Rectal smooth muscle tissue (tissue), 1 donor: ENCODE measurements around the gene THOC6.
"Not testable (repeated sequence)": the region's sequence is repeated elsewhere in the genome, so short reads cannot be mapped to it uniquely, and the experiment has no call there.

ENCODE experiments used
- H3K27ac ChIP-seq: one replicate; pipeline ENCODE4 v1.7.0; 2013; ENCODE audit warnings: low read depth, low read length, inconsistent platforms
- H3K27me3 ChIP-seq: one replicate; pipeline ENCODE4 v1.7.0; 2013; ENCODE audit warnings: low read length; ENCODE audit not compliant: control insufficient read depth, insufficient read depth
- H3K36me3 ChIP-seq: one replicate; pipeline ENCODE4 v1.7.0; 2013; ENCODE audit warnings: low read length; ENCODE audit not compliant: control insufficient read depth, insufficient read depth
- H3K4me1 ChIP-seq: one replicate; pipeline ENCODE4 v1.7.0; 2013; ENCODE audit warnings: low read length; ENCODE audit not compliant: control insufficient read depth, insufficient read depth
- H3K4me3 ChIP-seq: one replicate; pipeline ENCODE4 v1.7.0; 2013; ENCODE audit warnings: low read length
- H3K9ac ChIP-seq: one replicate; pipeline ENCODE4 v1.7.0; 2013; ENCODE audit warnings: low read length

Gene THOC6

DNA sequence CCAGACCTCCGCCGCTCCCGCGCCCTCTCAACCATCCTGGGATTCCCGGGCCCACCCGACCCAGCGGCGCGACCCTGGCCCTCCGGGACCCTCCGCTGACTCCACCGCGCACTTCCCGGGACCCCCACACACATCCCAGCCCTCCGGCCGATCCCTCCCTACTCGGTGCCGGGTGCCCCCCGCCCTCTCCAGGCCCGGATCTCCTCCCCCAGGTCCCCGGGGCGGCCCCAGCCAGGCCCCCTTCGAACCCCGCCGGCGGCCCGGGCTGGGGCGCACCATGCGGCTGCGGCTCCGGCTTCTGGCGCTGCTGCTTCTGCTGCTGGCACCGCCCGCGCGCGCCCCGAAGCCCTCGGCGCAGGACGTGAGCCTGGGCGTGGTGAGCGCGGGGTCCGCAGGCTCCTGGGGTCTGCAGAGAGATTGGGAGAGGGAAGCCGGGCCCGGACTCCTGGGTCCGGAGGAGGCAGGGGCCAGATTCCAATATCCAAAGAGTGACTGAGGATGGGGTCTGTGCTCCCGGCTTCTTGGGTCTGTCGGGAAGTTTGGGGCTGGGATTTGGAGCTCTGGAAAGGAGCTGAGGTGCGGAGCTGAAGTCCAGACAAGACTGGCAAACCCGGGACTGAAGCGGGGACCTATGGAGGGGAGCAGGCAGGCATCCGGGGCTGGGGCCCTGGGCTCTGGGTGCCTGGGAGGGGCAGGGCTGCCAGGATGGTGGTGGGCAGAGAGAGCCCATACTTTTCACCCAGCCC lies 23.0 kb downstream of the THOC6 start:
- Histone ChIP-seq H3K4me1 (no peaks in the 10 kb centered on the region), H3K36me3 (no peaks in the 10 kb centered on the region), H3K27ac (no peak overlapping the region), H3K27me3 (peaks cover 18% of the 10 kb centered on the region), H3K9ac (no peak overlapping the region), H3K4me3 (peak overlapping the region; percentile 33)

DNA sequence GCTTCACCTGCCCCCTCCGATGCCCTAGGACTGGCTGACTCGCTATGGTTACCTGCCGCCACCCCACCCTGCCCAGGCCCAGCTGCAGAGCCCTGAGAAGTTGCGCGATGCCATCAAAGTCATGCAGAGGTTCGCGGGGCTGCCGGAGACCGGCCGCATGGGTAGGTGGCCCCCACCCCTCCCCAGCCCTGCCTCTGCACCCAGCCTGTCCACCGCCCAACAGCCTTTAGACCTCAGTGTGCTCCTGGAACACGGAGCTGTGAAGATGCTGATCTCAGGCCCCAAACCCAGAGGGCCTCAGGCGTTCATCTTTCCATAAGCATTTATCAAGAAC lies 23.5 kb downstream of the THOC6 start:
- H3K36me3 ChIP-seq = no peaks in the 10 kb centered on the region
- no peak overlapping the region for H3K9ac ChIP-seq
- no peak overlapping the region for H3K4me3 ChIP-seq
- peaks cover 18% of the 10 kb centered on the region for H3K27me3 ChIP-seq
- H3K4me1 ChIP-seq = no peaks in the 10 kb centered on the region
- no peak overlapping the region for H3K27ac ChIP-seq

GRCh38 chr16:3049921-3050481 lies 26.2 kb downstream of the THOC6 start:
- H3K27me3 ChIP-seq = peaks cover 18% of the 10 kb centered on the region

DNA sequence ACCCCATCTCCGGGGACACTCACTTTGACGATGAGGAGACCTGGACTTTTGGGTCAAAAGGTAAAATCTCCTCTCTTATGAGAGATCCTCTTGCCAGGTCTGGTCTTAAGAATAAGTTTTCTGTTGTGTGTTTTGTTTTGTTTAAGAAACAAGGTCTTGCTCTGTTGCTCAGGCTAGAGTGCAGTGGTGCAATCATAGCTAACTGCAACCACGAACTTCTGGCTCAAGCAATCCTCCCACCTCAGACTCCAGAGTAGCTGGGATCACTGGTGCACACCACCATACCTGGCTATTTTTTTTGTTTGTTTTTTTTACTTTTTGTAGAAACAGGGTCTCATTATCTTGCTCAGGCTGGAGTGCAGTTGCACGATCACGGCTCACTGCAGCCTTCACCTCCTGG lies 26.7 kb downstream of the THOC6 start:
- H3K4me3 ChIP-seq = no peak overlapping the region
- H3K36me3 ChIP-seq = peaks cover 3% of the 10 kb centered on the region
- no peaks in the 10 kb centered on the region for H3K4me1 ChIP-seq
- no peak overlapping the region for H3K27ac ChIP-seq
- H3K27me3 ChIP-seq = peaks cover 15% of the 10 kb centered on the region
- no peak overlapping the region for H3K9ac ChIP-seq

More at GRCh38 chr16:3049921-3050481, 26.2 kb downstream of the THOC6 start:
- Histone ChIP-seq H3K4me3 (no peak overlapping the region), H3K36me3 (peaks cover 3% of the 10 kb centered on the region), H3K9ac (no peak overlapping the region), H3K4me1 (no peaks in the 10 kb centered on the region), H3K27ac (no peak overlapping the region)

GRCh38 chr16:3051009-3051408 lies 27.2 kb downstream of the THOC6 start:
- H3K4me3 ChIP-seq = no peak overlapping the region
- H3K9ac ChIP-seq = no peak overlapping the region
- H3K27ac ChIP-seq = no peak overlapping the region
- peaks cover 3% of the 10 kb centered on the region for H3K36me3 ChIP-seq
- peaks cover 12% of the 10 kb centered on the region for H3K27me3 ChIP-seq
- H3K4me1 ChIP-seq = no peaks in the 10 kb centered on the region

GRCh38 chr16:3051494-3051893 lies 27.7 kb downstream of the THOC6 start:
- H3K4me1 ChIP-seq = no peaks in the 10 kb centered on the region
- H3K27me3 ChIP-seq = peaks cover 9% of the 10 kb centered on the region
- H3K27ac ChIP-seq = no peak overlapping the region
- H3K4me3 ChIP-seq = no peak overlapping the region
- H3K9ac ChIP-seq = no peak overlapping the region
- peaks cover 3% of the 10 kb centered on the region for H3K36me3 ChIP-seq

GRCh38 chr16:3052571-3053329 lies 28.9 kb downstream of the THOC6 start:
- not testable (repeated sequence) for H3K36me3 ChIP-seq, H3K27ac ChIP-seq, H3K27me3 ChIP-seq, H3K9ac ChIP-seq, H3K4me1 ChIP-seq, H3K4me3 ChIP-seq

- not testable (repeated sequence) for H3K9ac ChIP-seq, H3K4me3 ChIP-seq, H3K27me3 ChIP-seq, H3K27ac ChIP-seq, H3K4me1 ChIP-seq, H3K36me3 ChIP-seq
These were observed 29.5 kb downstream of the THOC6 start for GRCh38 chr16:3053330-3053710.

DNA sequence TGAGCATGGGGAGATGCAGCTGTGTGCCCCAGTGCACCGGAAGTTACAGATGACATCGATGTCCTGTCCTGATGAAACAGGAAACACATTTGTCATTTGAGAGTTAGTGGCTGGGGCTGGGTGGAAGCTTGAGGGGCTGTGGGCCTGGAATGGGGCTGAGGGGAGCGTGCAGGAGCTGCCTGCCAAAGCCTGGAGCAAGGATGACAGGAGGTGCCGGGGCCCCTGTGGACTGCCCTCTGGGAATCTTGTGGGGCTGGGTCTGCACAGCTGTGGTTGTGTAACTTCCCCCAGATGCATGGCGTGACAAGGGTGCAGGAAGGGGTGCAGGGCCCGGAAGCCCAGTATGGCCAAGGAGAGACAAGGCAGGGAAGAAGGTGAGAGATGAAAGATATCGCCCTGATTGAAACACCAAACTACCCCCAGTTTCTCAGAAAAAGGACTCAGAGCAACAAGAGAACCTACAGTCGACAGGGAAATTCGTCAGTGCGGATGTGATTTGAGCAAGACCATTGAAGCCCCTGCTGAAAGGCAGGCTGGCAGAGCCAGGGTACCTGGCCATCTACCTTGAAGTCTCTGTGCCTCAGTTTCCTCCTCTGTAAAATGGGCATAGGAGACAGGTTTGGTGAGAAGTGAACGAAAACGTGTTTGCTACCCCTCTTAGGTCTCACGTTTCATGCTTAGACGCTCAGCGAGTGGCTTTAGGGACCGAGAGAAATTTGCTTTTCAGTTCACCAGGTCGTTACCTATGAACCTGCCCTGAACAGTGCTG lies 31.3 kb downstream of the THOC6 start:
- Histone ChIP-seq H3K9ac (no peak overlapping the region), H3K27me3 (no peaks in the 10 kb centered on the region), H3K4me1 (no peaks in the 10 kb centered on the region), H3K4me3 (no peak overlapping the region), H3K27ac (no peak overlapping the region), H3K36me3 (peaks cover 3% of the 10 kb centered on the region)

- H3K4me3 ChIP-seq, H3K27ac ChIP-seq, H3K4me1 ChIP-seq, H3K36me3 ChIP-seq, H3K9ac ChIP-seq, H3K27me3 ChIP-seq: not testable (repeated sequence)
These were observed 31.9 kb downstream of the THOC6 start for GRCh38 chr16:3055734-3056115.

DNA sequence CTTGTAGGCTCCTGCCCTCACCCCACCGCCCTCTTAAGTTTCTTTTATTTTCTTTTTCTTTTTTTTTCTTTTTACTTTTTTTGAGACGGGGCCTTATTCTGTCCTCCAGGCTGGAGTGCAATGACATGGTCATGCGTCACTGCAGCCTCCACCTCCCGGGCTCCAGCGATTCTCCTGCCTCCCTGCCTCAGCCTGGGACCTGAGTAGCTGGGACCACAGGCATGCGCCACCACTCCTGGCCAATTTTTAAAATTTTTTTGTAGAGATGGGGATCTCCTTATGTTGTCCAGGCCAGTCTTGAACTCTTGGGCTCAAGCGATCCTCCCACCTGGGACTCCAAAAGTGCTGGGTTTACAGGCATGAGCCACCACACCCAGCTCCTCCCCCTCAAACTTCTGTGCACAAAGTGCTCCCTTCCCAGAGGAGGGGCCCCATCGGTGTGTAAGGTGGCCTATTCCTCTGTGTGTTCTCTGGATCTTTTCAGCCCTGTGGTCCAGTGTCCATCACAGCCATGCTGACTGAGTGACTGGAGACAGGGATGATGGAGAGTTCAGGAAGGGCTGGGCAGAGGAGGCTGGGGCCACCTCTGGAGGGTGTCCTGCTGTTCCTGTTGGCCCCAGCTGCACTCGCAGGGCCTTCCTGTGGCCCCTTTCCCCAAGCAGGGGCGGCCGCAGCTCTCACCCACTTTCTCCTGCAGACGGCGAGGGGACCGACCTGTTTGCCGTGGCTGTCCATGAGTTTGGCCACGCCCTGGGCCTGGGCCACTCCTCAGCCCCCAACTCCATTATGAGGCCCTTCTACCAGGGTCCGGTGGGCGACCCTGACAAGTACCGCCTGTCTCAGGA lies 32.7 kb downstream of the THOC6 start:
- no peaks in the 10 kb centered on the region for H3K4me1 ChIP-seq
- peaks cover 3% of the 10 kb centered on the region for H3K36me3 ChIP-seq
- H3K27ac ChIP-seq = no peak overlapping the region
- H3K9ac ChIP-seq = no peak overlapping the region
- no peaks in the 10 kb centered on the region for H3K27me3 ChIP-seq
- H3K4me3 ChIP-seq = no peak overlapping the region
